Measurements from ENCODE around the gene TNRC18. TPM values are rescaled to one million over a fixed set of nuclear protein-coding genes. Genes with fewer than 3 reads are reported as not detected.

Gene TNRC18
- total RNA-seq, 2 donors from 2014 or later, result 32.0 to 53.6 TPM

GRCh38 chr7:5375925-5376324 lies 47.7 kb downstream of the TNRC18 start:
- TF ChIP-seq CTCF (IDR thresholded peaks at IDR 0.05), result no peak
- Histone ChIP-seq H3K4me3 (no peak overlapping the region), H3K4me1 (peaks cover 0 to 15% of the 10 kb centered on the region in 2 donors), H3K9me3 (no peaks in the 10 kb centered on the region), H3K27ac (no peak overlapping the region), H3K27me3 (no peaks in the 10 kb centered on the region), H3K36me3 (peaks cover 61% of the 10 kb centered on the region)
- no peak for DNase-seq (ENCODE audit: low spot score)

- Histone ChIP-seq H3K4me1 (no peaks in the 10 kb centered on the region), H3K27ac (no peak overlapping the region), H3K9me3 (no peaks in the 10 kb centered on the region), H3K27me3 (no peaks in the 10 kb centered on the region), H3K4me3 (no peak overlapping the region), H3K36me3 (peaks cover 76% of the 10 kb centered on the region)
- DNase-seq (ENCODE audit: low spot score), result no peak
- TF ChIP-seq CTCF (IDR thresholded peaks at IDR 0.05), result no peak
These were observed 49.2 kb downstream of the TNRC18 start for GRCh38 chr7:5374464-5374863.

- no peak overlapping the region for H3K4me3 ChIP-seq
- peaks cover 82% of the 10 kb centered on the region for H3K36me3 ChIP-seq
- H3K4me1 ChIP-seq, result no peaks in the 10 kb centered on the region
- no peaks in the 10 kb centered on the region for H3K27me3 ChIP-seq
- DNase-seq (ENCODE audit: low spot score), result no peak
- TF ChIP-seq CTCF (IDR thresholded peaks at IDR 0.05), result no peak
- H3K9me3 ChIP-seq, result no peaks in the 10 kb centered on the region
- H3K27ac ChIP-seq, result no peak overlapping the region
These were observed 50.3 kb downstream of the TNRC18 start for GRCh38 chr7:5373300-5373699.

- TF ChIP-seq CTCF (IDR thresholded peaks at IDR 0.05), result no peak
- Histone ChIP-seq H3K4me1 (no peaks in the 10 kb centered on the region), H3K27ac (no peak overlapping the region), H3K4me3 (no peak overlapping the region), H3K27me3 (no peaks in the 10 kb centered on the region), H3K9me3 (no peaks in the 10 kb centered on the region), H3K36me3 (peaks cover 61% of the 10 kb centered on the region)
- no peak for DNase-seq (ENCODE audit: low spot score)
These were observed 52.9 kb downstream of the TNRC18 start for GRCh38 chr7:5370454-5371353.

- no peak overlapping the region for H3K27ac ChIP-seq
- H3K4me3 ChIP-seq, result no peak overlapping the region
- peaks cover 0 to 8% of the 10 kb centered on the region in 2 donors for H3K4me1 ChIP-seq
These were observed 56.0 kb downstream of the TNRC18 start for GRCh38 chr7:5367661-5368060.

More at GRCh38 chr7:5367661-5368060, 56.0 kb downstream of the TNRC18 start:
- no peak for DNase-seq (ENCODE audit: low spot score)
- H3K9me3 ChIP-seq, result no peaks in the 10 kb centered on the region
- H3K27me3 ChIP-seq, result no peaks in the 10 kb centered on the region
- no peak for TF ChIP-seq CTCF (IDR thresholded peaks at IDR 0.05)
- H3K36me3 ChIP-seq, result peaks cover 38% of the 10 kb centered on the region
